Endothelial cell of umbilical vein (primary cell): ENCODE data around the gene CARD11. TPM values are rescaled to one million over a fixed set of nuclear protein-coding genes. Genes with fewer than 3 reads are reported as not detected.
A peak's percentile ranks its signal among the peaks of the same experiment; 100 is the strongest.

Source experiments
- BruUV-seq: library from RNA; stranded (reverse); fragments of 400-500 nt; replicated peaks from 2 replicates; lab custom pipeline; 2021; lab: Mats Ljungman, UMichigan
- CTCF ChIA-PET: fragments of 300-600, 350-600 bp; sonication (Branson Sonifier 250); formaldehyde crosslinking; loops from one replicate; lab custom pipeline; 2021; ENCODE audit warnings: antibody characterized with exemption, inconsistent platforms; lab: Charles Lee
- POLR2A ChIA-PET: fragments of 300-600, 350-600 bp; sonication (Branson Sonifier 250); formaldehyde crosslinking; loops from one replicate; lab custom pipeline; 2021; ENCODE audit warnings: antibody characterized with exemption, inconsistent platforms; lab: Charles Lee
- DNase-seq: peaks from one replicate; pipeline ENCODE4 v3.0.0-alpha.2; 2011; ENCODE audit warnings: low read depth, low spot score
- FAIRE-seq: peaks from 2 replicates; lab custom pipeline; 2011; peaks lifted over from hg19 to GRCh38; lab: Jason Lieb, UNC
- H2AFZ ChIP-seq: 2 replicates; pipeline ENCODE4 v1.6.0; 2012; ENCODE audit warnings: low read depth, low read length, control low read depth, inconsistent platforms
- H3K27ac ChIP-seq: 2 replicates; pipeline ENCODE4 v1.5.1; 2011; ENCODE audit warnings: low read depth, mild to moderate bottlenecking, control low read depth, low read length, moderate library complexity; ENCODE audit not compliant: insufficient read depth
- H3K27me3 ChIP-seq, 2 experiments: 2 replicates each; pipeline versions ENCODE4 v1.6.0 to v1.6.1; 2011; ENCODE audit warnings: low read length in 2 of 2, mixed read lengths in 1 of 2; ENCODE audit not compliant: control insufficient read depth in 2 of 2, insufficient read depth in 2 of 2
- H3K36me3 ChIP-seq, 2 experiments: 2 replicates in 1 of 2; 3 replicates in 1 of 2; pipeline ENCODE4 v1.5.1; 2011; ENCODE audit warnings: low read length in 2 of 2, mild to moderate bottlenecking in 1 of 2, moderate library complexity in 1 of 2; ENCODE audit not compliant: control insufficient read depth in 2 of 2, insufficient read depth in 2 of 2; ENCODE audit errors: extremely low read depth in 1 of 2
- H3K4me1 ChIP-seq: 3 replicates; pipeline ENCODE4 v1.5.1; 2011; ENCODE audit warnings: mild to moderate bottlenecking, low read length; ENCODE audit not compliant: control insufficient read depth, insufficient read depth; ENCODE audit errors: extremely low read depth
- H3K4me2 ChIP-seq: 2 replicates; pipeline ENCODE4 v1.6.1; 2011; ENCODE audit warnings: low read length, control low read depth, mixed read lengths; ENCODE audit not compliant: insufficient read depth
- H3K4me3 ChIP-seq, 3 experiments: fragments of 200-600 bp in 1 of 3; sonication (generic), shearing (Covaris generic) in 1 of 3; replicated peaks in 1 of 3; 2 replicates each; pipeline ENCODE4 v1.5.1; 2011 to 2016; ENCODE audit warnings: control low read depth in 3 of 3, low read length in 3 of 3, mild to moderate bottlenecking in 2 of 3, inconsistent platforms in 1 of 3, low read depth in 1 of 3, moderate library complexity in 1 of 3; ENCODE audit not compliant: insufficient read depth in 1 of 3
- H3K79me2 ChIP-seq: 2 replicates; pipeline ENCODE4 v1.6.0; 2012; ENCODE audit warnings: low read length, inconsistent platforms; ENCODE audit not compliant: control insufficient read depth, insufficient read depth
- H3K9ac ChIP-seq: replicated peaks from 2 replicates; pipeline ENCODE3; 2011; ENCODE audit warnings: low read length, control low read depth; ENCODE audit not compliant: insufficient read depth; ENCODE audit errors: extremely low read depth
- H3K9me1 ChIP-seq: replicated peaks from 3 replicates; pipeline ENCODE4 v1.6.0; 2011; ENCODE audit warnings: mild to moderate bottlenecking, low read length; ENCODE audit not compliant: control insufficient read depth, insufficient read depth; ENCODE audit errors: extremely low read depth
- H3K9me3 ChIP-seq: replicated peaks from 2 replicates; pipeline ENCODE4 v1.5.1; 2012; ENCODE audit warnings: low read length, inconsistent platforms; ENCODE audit not compliant: control insufficient read depth, insufficient read depth
- H4K20me1 ChIP-seq: replicated peaks from 2 replicates; pipeline ENCODE3; 2011; ENCODE audit warnings: mild to moderate bottlenecking, low read length; ENCODE audit not compliant: control insufficient read depth, insufficient read depth; ENCODE audit errors: extremely low read depth
- CTCF ChIP-seq, 2 donors: IDR thresholded peaks; 1 replicate in 1 of 2; 2 replicates in 1 of 2; pipeline ENCODE4 v1.5.1; 2011; ENCODE audit warnings: low read length in 2 of 2, mild to moderate bottlenecking in 2 of 2, moderate library complexity in 2 of 2, control low read depth in 1 of 2, inconsistent platforms in 1 of 2, low read depth in 1 of 2; ENCODE audit not compliant: insufficient read depth in 1 of 2; ENCODE audit errors: extremely low read depth in 1 of 2
- EZH2 ChIP-seq: IDR thresholded peaks from 2 replicates; pipeline ENCODE4 v1.6.1; 2012; ENCODE audit warnings: borderline replicate concordance, low read depth, mild to moderate bottlenecking, moderate library complexity, low read length, inconsistent platforms; ENCODE audit not compliant: severe bottlenecking
- FOS ChIP-seq: IDR thresholded peaks from 2 replicates; pipeline ENCODE4 v1.6.1; 2011; ENCODE audit warnings: mild to moderate bottlenecking, low read length, moderate library complexity, borderline replicate concordance; ENCODE audit not compliant: insufficient read depth
- GATA2 ChIP-seq: IDR thresholded peaks from 2 replicates; pipeline ENCODE4 v1.7.0; 2011; ENCODE audit warnings: low read depth, mild to moderate bottlenecking, moderate library complexity, mixed read lengths, low read length; ENCODE audit not compliant: insufficient read length, insufficient read depth
- JUN ChIP-seq: IDR thresholded peaks from 2 replicates; pipeline ENCODE4 v1.6.1; 2011; ENCODE audit warnings: borderline replicate concordance, low read depth; ENCODE audit not compliant: insufficient read length, insufficient read depth
- MAX ChIP-seq: IDR thresholded peaks from 2 replicates; pipeline ENCODE4 v1.6.1; 2011; ENCODE audit not compliant: insufficient read depth, insufficient read length
- MYC ChIP-seq: IDR thresholded peaks from one replicate; pipeline ENCODE4 v1.6.1; 2011; ENCODE audit warnings: mild to moderate bottlenecking, low read depth, low read length
- POLR2A ChIP-seq: IDR thresholded peaks from 2 replicates; pipeline ENCODE4 v1.6.1; 2012; ENCODE audit warnings: low read depth, mild to moderate bottlenecking, control low read depth, low read length
- dilution Hi-C: fragments of 300-500 bp; cut with MboI; formaldehyde crosslinking; loops from one replicate; pipeline ENCODE4 v1.15.0; 2019; ENCODE audit warnings: low sequenced_read_pairs; ENCODE audit not compliant: extremely low pct_ligation_motif_present
- intact Hi-C: fragments of 100-400 bp; cut with micrococcal nuclease; formaldehyde crosslinking; loops from one replicate; pipeline ENCODE4 v1.10.0; 2022
- polyA plus RNA-seq, 4 experiments: library from polyadenylated mRNA; depleted of rRNA in 3 of 4; stranded (reverse) in 3 of 4; unstranded in 1 of 4; fragments of >200 nt; gene quantifications; 2 replicates each; pipeline versions ENCODE4 v1.2.1 to v1.2.3, GENCODE V29; 2011 to 2012; ENCODE audit warnings: missing spikeins in 1 of 4
- total RNA-seq: library from RNA; stranded (reverse); gene quantifications from 2 replicates; pipeline ENCODE4 v1.2.3, GENCODE V29; 2021

CARD11 gene
- total and polyA plus RNA-seq, 2 donors (not counting 3 experiments of a cell fraction or from before 2014, with no cell fraction given): 20.4 to 41.8 TPM

- no TSS peak for BruUV-seq
- Histone ChIP-seq H3K4me3 (no peak overlapping the region), H4K20me1 (no peaks in the 10 kb centered on the region), H3K36me3 (no peaks in the 10 kb centered on the region), H3K27ac (no peak overlapping the region), H3K27me3 (peaks cover 4 to 10% of the 10 kb centered on the region in 2 experiments), H2AFZ (no peak overlapping the region), H3K4me2 (no peak overlapping the region), H3K79me2 (no peaks in the 10 kb centered on the region), H3K9ac (no peak overlapping the region), H3K9me3 (no peaks in the 10 kb centered on the region), H3K9me1 (no peaks in the 10 kb centered on the region), H3K4me1 (no peaks in the 10 kb centered on the region)
- FAIRE-seq (no peak), DNase-seq (no peak)
- dilution Hi-C loops (no loop called here), intact Hi-C loops (no loop called here)
- POLR2A ChIA-PET: no interaction called here
- TF ChIP-seq MAX: no peak
- TF ChIP-seq JUN: no peak
- peak; percentile 49 to 60 for TF ChIP-seq CTCF (IDR thresholded peaks at IDR 0.05; ENCODE audit: extremely low read depth in 1 of 2, insufficient read depth in 1 of 2, low read depth in 1 of 2, low read length in 2 of 2)
- no peak for TF ChIP-seq EZH2
- TF ChIP-seq MYC: no peak
- no peak for TF ChIP-seq GATA2
- TF ChIP-seq FOS: no peak
- no peak for TF ChIP-seq POLR2A
- CTCF ChIA-PET: interaction anchor here (0.8 to 2.5 kb wide), 9 partner anchors 10 to 1566 kb away, joined by 3 to 6 read pairs (median 4); no protein-coding TSS in a partner anchor
These were observed 22.1 kb upstream of the CARD11 start for GRCh38 chr7:3065724-3066143.
